Lower lobe of right lung (tissue), 2 donors: ENCODE data around the gene NASP. TPM values are rescaled to one million over a fixed set of nuclear protein-coding genes. Genes with fewer than 3 reads are reported as not detected.
A peak's percentile ranks its signal among the peaks of the same experiment; 100 is the strongest.

Source experiments
- ATAC-seq, 2 donors: fragments of 200-7000 bp; cut with Tn5 transposase; one replicate each; pipeline ENCODE4 v1.9.1; 2020 to 2022; ENCODE audit warnings: mild to moderate bottlenecking in 2 of 2, moderate library complexity in 2 of 2
- DNase-seq: peaks from one replicate; pipeline ENCODE4 v3.0.0-alpha.2; 2020
- H3K27ac ChIP-seq: fragments of 200-600 bp; one replicate; pipeline ENCODE4 v1.8.0; 2022
- H3K27me3 ChIP-seq: fragments of 200-600 bp; one replicate; pipeline ENCODE4 v1.8.0; 2022; ENCODE audit warnings: low read depth
- H3K36me3 ChIP-seq: fragments of 200-600 bp; one replicate; pipeline ENCODE4 v1.8.0; 2022; ENCODE audit warnings: mild to moderate bottlenecking
- H3K4me1 ChIP-seq: fragments of 200-600 bp; one replicate; pipeline ENCODE4 v1.8.0; 2022
- H3K4me3 ChIP-seq: fragments of 200-600 bp; one replicate; pipeline ENCODE4 v1.8.0; 2022; ENCODE audit warnings: mild to moderate bottlenecking
- H3K9me3 ChIP-seq: fragments of 200-600 bp; one replicate; pipeline ENCODE4 v1.8.0; 2022
- intact Hi-C: fragments of 100-400 bp; cut with DNase I; formaldehyde crosslinking; loops from one replicate; pipeline ENCODE4 v1.11.0; 2022
- total RNA-seq: library from RNA; stranded (reverse); fragmentation: NEBNext Ultra II Directional; extraction: Animal tissue kit (Norgen Biotek cat#: 25700); gene quantifications from one replicate; pipeline ENCODE4 v1.2.1, GENCODE V29; 2021
- TF ChIP-seq, protein P1 (sequence below): fragments of 200-600 bp; IDR thresholded peaks from one replicate; pipeline ENCODE4 v1.8.0; 2022; ENCODE audit warnings: antibody characterized with exemption, mild to moderate bottlenecking
- donor health status: DM: no; HTN: yes; CAD: no; lungs with severe emphysema.

The NASP gene
- total RNA-seq, 1 donor from 2014 or later, result 50.0 TPM

DNA sequence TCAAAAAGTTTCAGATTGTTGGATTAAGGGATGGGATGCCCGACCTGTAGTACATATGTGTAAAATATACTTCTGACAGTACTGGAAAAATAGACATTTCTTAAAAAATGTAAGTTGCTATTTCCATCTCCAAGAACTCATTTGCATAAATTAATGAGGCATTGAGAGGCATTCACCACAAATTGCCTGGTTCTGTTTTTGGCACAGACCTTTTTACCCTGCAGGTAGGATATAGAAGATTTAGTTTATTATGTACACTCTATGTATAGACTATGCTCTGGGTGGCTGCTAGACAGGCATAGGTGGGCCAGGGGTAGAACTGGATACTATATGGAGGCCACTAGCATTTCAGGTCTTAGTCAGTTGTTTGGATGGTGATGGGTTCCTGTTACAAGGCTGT lies 32.0 kb downstream of the NASP start:
- intact Hi-C loops, result no loop called here
- Histone ChIP-seq H3K4me1 (peaks cover 5% of the 10 kb centered on the region), H3K9me3 (no peaks in the 10 kb centered on the region), H3K27ac (no peak overlapping the region), H3K4me3 (no peak overlapping the region), H3K27me3 (no peaks in the 10 kb centered on the region), H3K36me3 (peaks cover 74% of the 10 kb centered on the region)
- TF ChIP-seq, protein P1, sequence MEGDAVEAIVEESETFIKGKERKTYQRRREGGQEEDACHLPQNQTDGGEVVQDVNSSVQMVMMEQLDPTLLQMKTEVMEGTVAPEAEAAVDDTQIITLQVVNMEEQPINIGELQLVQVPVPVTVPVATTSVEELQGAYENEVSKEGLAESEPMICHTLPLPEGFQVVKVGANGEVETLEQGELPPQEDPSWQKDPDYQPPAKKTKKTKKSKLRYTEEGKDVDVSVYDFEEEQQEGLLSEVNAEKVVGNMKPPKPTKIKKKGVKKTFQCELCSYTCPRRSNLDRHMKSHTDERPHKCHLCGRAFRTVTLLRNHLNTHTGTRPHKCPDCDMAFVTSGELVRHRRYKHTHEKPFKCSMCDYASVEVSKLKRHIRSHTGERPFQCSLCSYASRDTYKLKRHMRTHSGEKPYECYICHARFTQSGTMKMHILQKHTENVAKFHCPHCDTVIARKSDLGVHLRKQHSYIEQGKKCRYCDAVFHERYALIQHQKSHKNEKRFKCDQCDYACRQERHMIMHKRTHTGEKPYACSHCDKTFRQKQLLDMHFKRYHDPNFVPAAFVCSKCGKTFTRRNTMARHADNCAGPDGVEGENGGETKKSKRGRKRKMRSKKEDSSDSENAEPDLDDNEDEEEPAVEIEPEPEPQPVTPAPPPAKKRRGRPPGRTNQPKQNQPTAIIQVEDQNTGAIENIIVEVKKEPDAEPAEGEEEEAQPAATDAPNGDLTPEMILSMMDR, result no peak
- DNase-seq (no peak), ATAC-seq (no peak)

DNA sequence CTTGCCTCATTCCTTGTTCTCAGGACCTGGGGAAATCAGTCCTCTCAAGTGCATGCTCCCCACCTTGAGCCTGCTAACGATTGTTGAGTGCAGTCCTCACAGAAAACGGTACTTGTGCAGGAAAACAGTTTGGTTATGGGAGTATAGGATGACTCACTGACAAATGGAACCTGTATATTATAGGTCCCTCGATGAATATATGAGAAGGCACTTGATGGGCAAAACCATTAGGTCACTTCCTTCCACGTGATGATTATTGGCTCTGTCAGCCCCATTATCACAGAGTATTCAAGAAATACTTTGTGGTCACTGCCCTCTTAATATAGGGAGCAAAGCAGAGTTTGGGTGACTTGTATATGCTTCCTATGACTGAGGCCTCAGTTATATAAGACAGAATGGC lies 33.8 kb downstream of the NASP start:
- no peak for DNase-seq
- H3K4me1 ChIP-seq, result peaks cover 12% of the 10 kb centered on the region
- intact Hi-C loops, result no loop called here
- peaks cover 75% of the 10 kb centered on the region for H3K36me3 ChIP-seq
- TF ChIP-seq, protein P1, result no peak
- no peaks in the 10 kb centered on the region for H3K9me3 ChIP-seq
- H3K27me3 ChIP-seq, result no peaks in the 10 kb centered on the region
- ATAC-seq, result no peak
- no peak overlapping the region for H3K4me3 ChIP-seq
- no peak overlapping the region for H3K27ac ChIP-seq

DNA sequence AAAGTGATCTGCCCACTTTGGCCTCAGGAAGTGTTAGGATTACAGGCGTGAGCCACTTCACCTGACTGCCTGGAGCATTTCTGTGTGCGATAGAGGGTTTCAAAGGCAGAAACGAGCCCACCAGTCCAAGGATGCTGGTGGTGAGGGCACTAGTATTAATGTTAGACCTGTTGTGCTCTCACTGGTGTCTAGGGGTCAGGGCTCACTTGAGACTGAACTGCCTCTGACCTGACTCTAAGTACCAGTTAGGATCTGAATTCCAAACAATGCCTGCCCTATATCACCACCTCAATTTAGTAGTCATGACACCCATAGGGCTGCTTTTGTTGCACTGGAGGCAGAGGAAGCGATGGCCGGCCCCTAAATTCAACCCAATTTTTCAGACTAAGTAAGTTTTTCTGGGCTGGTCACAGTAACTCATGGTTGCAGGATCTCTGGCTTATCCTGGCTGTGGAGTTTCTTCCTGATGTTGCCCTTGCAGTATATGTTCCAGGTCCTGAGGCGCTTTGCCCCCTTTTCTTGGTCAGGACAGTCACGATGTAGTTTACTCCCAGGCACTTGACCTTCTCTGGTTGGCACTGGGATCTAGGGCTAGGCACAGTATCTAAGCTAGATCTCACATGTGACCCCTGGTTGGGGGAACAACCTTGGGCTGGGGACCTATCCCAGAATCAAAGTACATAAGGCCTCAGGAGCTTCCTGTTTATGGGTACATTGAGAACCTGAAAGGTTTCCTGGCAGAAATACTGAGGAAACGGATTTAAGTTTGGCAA lies 35.5 kb downstream of the NASP start:
- H3K4me1 ChIP-seq, result peaks cover 16% of the 10 kb centered on the region
- H3K27ac ChIP-seq, result peak overlapping the region; percentile 22
- H3K9me3 ChIP-seq, result no peaks in the 10 kb centered on the region
- DNase-seq (no peak), ATAC-seq (no peak)
- TF ChIP-seq, protein P1, result no peak
- H3K36me3 ChIP-seq, result peaks cover 69% of the 10 kb centered on the region
- H3K4me3 ChIP-seq, result no peak overlapping the region
- no peaks in the 10 kb centered on the region for H3K27me3 ChIP-seq
- intact Hi-C loops, result no loop called here

DNA sequence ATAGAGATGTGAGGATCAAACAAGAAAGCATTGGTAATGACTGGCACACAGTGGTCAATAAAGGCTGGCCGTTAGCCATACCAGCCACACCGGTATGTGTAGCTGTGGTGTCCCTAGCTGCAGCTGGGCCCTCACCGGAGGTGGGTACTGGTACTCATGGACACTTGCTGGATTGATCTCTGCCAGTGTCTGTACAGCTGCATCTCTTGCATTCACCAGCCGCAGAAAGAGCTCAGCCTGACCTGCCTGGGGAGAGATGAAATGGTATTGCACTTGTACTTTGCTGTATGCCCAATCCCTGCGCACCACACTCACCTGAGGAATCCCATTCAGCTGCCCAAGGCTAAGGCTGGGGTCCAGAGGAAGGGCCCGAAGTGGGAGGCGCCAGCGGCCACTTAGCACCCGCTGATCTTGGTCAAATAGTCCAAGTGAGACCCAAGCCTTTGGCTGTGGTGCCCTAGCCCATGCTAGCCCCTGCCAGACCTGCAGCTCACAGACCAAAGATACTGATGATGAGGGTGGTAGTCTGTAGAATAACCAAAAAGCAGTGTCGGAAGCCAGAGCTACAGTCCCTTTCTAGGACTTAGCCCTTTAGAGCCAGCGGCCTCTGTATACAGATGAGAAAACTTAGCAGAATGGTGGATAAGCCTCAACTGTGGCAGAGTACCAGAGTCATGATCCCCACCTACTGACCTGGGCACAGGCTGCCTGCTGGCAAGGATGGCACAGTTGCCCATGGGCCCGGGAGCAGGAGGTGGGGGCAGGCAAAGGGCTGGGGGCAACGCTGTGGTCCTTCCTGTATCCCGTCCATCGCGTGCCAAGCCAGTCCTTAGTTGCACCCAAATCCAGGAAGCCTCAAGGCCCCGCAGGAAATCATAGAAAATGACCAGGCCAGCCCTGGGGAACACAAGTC lies 37.0 kb downstream of the NASP start:
- Histone ChIP-seq H3K9me3 (no peaks in the 10 kb centered on the region), H3K27me3 (no peaks in the 10 kb centered on the region), H3K4me3 (no peak overlapping the region), H3K36me3 (peaks cover 69% of the 10 kb centered on the region), H3K4me1 (peaks cover 16% of the 10 kb centered on the region), H3K27ac (peak overlapping the region; percentile 60)
- TF ChIP-seq, protein P1, result no peak
- DNase-seq (no peak), ATAC-seq (peak in 1 of 2 donors; percentile 13)
- intact Hi-C loops, result no loop called here

DNA sequence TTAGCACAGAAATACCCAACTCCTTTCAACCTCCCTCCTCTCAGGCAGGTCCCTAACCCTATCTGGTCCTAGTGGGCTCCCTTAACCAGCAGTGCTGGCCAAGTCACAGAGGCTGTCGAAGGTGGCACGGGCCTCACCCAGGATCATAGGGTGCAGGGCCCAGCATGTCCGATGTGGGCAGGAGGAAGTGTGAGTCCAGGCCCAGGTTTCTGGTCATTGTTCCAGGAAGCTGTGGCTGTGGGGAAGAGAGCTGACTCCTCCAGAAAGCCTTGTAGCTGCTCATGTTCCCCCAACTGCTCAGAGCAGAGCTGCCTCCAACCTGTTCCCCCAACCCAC lies 37.6 kb downstream of the NASP start:
- Histone ChIP-seq H3K27ac (peak overlapping the region; percentile 60), H3K27me3 (no peaks in the 10 kb centered on the region), H3K4me3 (no peak overlapping the region), H3K36me3 (peaks cover 69% of the 10 kb centered on the region), H3K9me3 (no peaks in the 10 kb centered on the region), H3K4me1 (peaks cover 16% of the 10 kb centered on the region)
- ATAC-seq (peak; percentile 23 to 46), DNase-seq (no peak)
- intact Hi-C loops, result no loop called here
- TF ChIP-seq, protein P1, result no peak
